ENCODE data around the gene CHAF1A.

- TF ChIP-seq HNF4A (conservative IDR thresholded peaks at IDR 0.05) (no peak), CTCF (IDR thresholded peaks at IDR 0.05; ENCODE audit: low read depth, low read length, missing input control) (no peak), EGR1 (IDR thresholded peaks at IDR 0.05; ENCODE audit: low read depth in 2 of 2) (no peak), RAD21 (IDR thresholded peaks at IDR 0.05) (no peak), GABPA (IDR thresholded peaks at IDR 0.05 in 1 of 2, conservative IDR thresholded peaks at IDR 0.05 in 1 of 2) (no peak), YY1 (IDR thresholded peaks at IDR 0.05) (no peak), JUND (IDR thresholded peaks at IDR 0.05) (no peak), ATF3 (IDR thresholded peaks at IDR 0.05) (no peak), TAF1 (conservative IDR thresholded peaks at IDR 0.05) (no peak), MAX (IDR thresholded peaks at IDR 0.05) (no peak), SP1 (IDR thresholded peaks at IDR 0.05) (no peak)
Measured at GRCh38 chr19:4425537-4425936, 23.1 kb downstream of the CHAF1A start.
